Measurements from ENCODE around the gene DNAH2. TPM values are rescaled to one million over a fixed set of nuclear protein-coding genes. Genes with fewer than 3 reads are reported as not detected.

Gene DNAH2
- total and polyA plus RNA-seq, 2 of the 13 experiments (the other 11 are each of a cell fraction or from before 2014, with no cell fraction given), result not detected

DNA sequence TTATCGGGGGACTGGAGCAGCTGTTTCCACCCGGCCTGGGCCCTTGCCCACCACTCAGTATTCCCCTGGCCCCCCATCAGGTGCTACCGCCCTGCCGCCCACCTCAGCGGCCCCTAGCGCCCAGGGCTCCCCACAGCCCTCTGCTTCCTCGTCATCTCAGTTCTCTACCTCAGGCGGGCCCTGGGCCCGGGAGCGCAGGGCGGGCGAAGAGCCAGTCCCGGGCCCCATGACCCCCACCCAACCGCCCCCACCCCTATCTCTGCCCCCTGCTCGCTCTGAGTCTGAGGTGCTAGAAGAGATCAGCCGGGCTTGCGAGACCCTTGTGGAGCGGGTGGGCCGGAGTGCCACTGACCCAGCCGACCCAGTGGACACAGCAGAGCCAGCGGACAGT, 131.2 kb downstream of the DNAH2 start:
- no peak for FAIRE-seq

GRCh38 chr17:7849130-7849750, 131.7 kb downstream of the DNAH2 start:
- H3K4me1 ChIP-seq (ENCODE audit: insufficient read depth, low read length), result peaks cover 9% of the 10 kb centered on the region
- H3K9ac ChIP-seq (ENCODE audit: insufficient read depth, low read depth, low read length), result no peak overlapping the region
- BruUV-seq (replicated peaks), result no TSS peak
- ChIA-PET CTCF (ENCODE audit: low intra/inter-chr PET ratio, low total read pairs) (no interaction called here), POLR2A (interaction anchor here (1.5 to 2.2 kb wide), 2 partner anchors 12 to 14 kb away, joined by 5 read pairs; no protein-coding TSS in a partner anchor)
- no peak overlapping the region for H3K4me2 ChIP-seq (ENCODE audit: low read depth, low read length)
- 95% methylated on average over 22 of the region's 35 CpGs for WGBS (ENCODE audit: low lambda C conversion rate)
- no peaks in the 10 kb centered on the region for H3K27me3 ChIP-seq (ENCODE audit: control insufficient read depth in 1 of 2, insufficient read depth in 2 of 2, low read length in 2 of 2)
- in situ Hi-C loops (cut with HindIII; ENCODE audit: extremely low pct_ligation_motif_present, low pct_unique_long_range_greater_than_20kb), result loop anchor here (10.0 kb wide), 1 partner anchor 274 kb away; the partner anchor contains the start of gene CD68
- intact Hi-C loops (cut with micrococcal nuclease; ENCODE audit: unreplicated experiment), result no loop called here
- peaks cover 42 to 55% of the 10 kb centered on the region in 2 experiments for H3K36me3 ChIP-seq (replicated peaks in 1 of 2; ENCODE audit: control insufficient read depth in 1 of 2, insufficient read depth in 2 of 2, low read length in 2 of 2)
- H3K79me2 ChIP-seq (ENCODE audit: insufficient read depth, low read length), result peaks cover 15% of the 10 kb centered on the region
- DNase-seq (ENCODE audit: low spot score) (no peak), ATAC-seq (no peak), FAIRE-seq (no peak)
- TF ChIP-seq AGO2 (optimal IDR thresholded peaks at IDR 0.05; ENCODE audit: low read depth, low read length) (peak; percentile 79), ZNF850 (CRISPR knock-in tag; conservative IDR thresholded peaks at IDR 0.05) (no peak), AGO1 (IDR thresholded peaks at IDR 0.05; ENCODE audit: low read depth, low read length, poor library complexity, severe bottlenecking) (peak; percentile 38), GTF2F1 (IDR thresholded peaks at IDR 0.05; ENCODE audit: low read length) (no peak), RBFOX2 (IDR thresholded peaks at IDR 0.05; ENCODE audit: low read depth, low read length) (peak; percentile 81), SSRP1 (CRISPR knock-in tag; IDR thresholded peaks at IDR 0.05) (peak; percentile 74; the same call in 1 of the 2 replicates)
- TF ChIP-seq, protein P1, sequence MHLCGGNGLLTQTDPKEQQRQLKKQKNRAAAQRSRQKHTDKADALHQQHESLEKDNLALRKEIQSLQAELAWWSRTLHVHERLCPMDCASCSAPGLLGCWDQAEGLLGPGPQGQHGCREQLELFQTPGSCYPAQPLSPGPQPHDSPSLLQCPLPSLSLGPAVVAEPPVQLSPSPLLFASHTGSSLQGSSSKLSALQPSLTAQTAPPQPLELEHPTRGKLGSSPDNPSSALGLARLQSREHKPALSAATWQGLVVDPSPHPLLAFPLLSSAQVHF (CRISPR knock-in tag; IDR thresholded peaks at IDR 0.05), result no peak
- no peak overlapping the region for H3K4me3 ChIP-seq (replicated peaks in 1 of 3; ENCODE audit: insufficient read depth in 1 of 3, low read depth in 2 of 3, low read length in 3 of 3)
- H3K9me3 ChIP-seq (ENCODE audit: low read length), result no peaks in the 10 kb centered on the region
- no peak overlapping the region for H3K27ac ChIP-seq (ENCODE audit: extremely low read length, insufficient read depth, low read length)
- H2AFZ ChIP-seq (ENCODE audit: low read length), result no peak overlapping the region
- H4K20me1 ChIP-seq (ENCODE audit: insufficient read depth, low read length), result peaks cover 22% of the 10 kb centered on the region

More for the DNA sequence above, 131.2 kb downstream of the DNAH2 start:
- Histone ChIP-seq H3K27me3 (ENCODE audit: control insufficient read depth in 1 of 2, insufficient read depth in 2 of 2, low read length in 2 of 2) (no peaks in the 10 kb centered on the region), H3K79me2 (ENCODE audit: insufficient read depth, low read length) (peaks cover 18% of the 10 kb centered on the region), H4K20me1 (ENCODE audit: insufficient read depth, low read length) (peaks cover 24% of the 10 kb centered on the region), H3K9ac (ENCODE audit: insufficient read depth, low read depth, low read length) (no peak overlapping the region), H3K27ac (ENCODE audit: extremely low read length, insufficient read depth, low read length) (no peak overlapping the region), H3K4me1 (ENCODE audit: insufficient read depth, low read length) (peaks cover 9% of the 10 kb centered on the region), H3K4me3 (replicated peaks in 1 of 3; ENCODE audit: insufficient read depth in 1 of 3, low read depth in 2 of 3, low read length in 3 of 3) (no peak overlapping the region), H3K36me3 (replicated peaks in 1 of 2; ENCODE audit: control insufficient read depth in 1 of 2, insufficient read depth in 2 of 2, low read length in 2 of 2) (peaks cover 42 to 55% of the 10 kb centered on the region in 2 experiments), H2AFZ (ENCODE audit: low read length) (no peak overlapping the region), H3K9me3 (ENCODE audit: low read length) (no peaks in the 10 kb centered on the region), H3K4me2 (ENCODE audit: low read depth, low read length) (no peak overlapping the region)
- no peak for ATAC-seq
- intact Hi-C loops (cut with micrococcal nuclease; ENCODE audit: unreplicated experiment), result no loop called here
- 97% methylated on average over 16 of the region's 21 CpGs for WGBS (ENCODE audit: low lambda C conversion rate)
- ChIA-PET CTCF (ENCODE audit: low intra/inter-chr PET ratio, low total read pairs) (no interaction called here), POLR2A (interaction anchor here (1.8 to 2.2 kb wide), 2 partner anchors 13 to 16 kb away, joined by 5 read pairs; no protein-coding TSS in a partner anchor)
- TF ChIP-seq TP53 (CRISPR knock-in tag; conservative IDR thresholded peaks at IDR 0.05), result no peak
- TF ChIP-seq HNRNPK (IDR thresholded peaks at IDR 0.05; ENCODE audit: low read depth, low read length, poor library complexity, severe bottlenecking), result peak; percentile 52
- TF ChIP-seq POLR2A (IDR thresholded peaks at IDR 0.05; ENCODE audit: insufficient read depth in 1 of 2, low read depth in 2 of 2, low read length in 2 of 2), result 0 out of 4 replicates have a peak, but pooled peaks of 1 of the 2 experiments have one; percentile 33
- no TSS peak for BruUV-seq (replicated peaks)
- in situ Hi-C loops (cut with HindIII; ENCODE audit: extremely low pct_ligation_motif_present, low pct_unique_long_range_greater_than_20kb), result loop anchor here (10.0 kb wide), 1 partner anchor 274 kb away; the partner anchor contains the start of gene CD68
- no peak for DNase-seq (ENCODE audit: low spot score)
